NCI-H526 (cell line): ENCODE measurements around the gene GNMT.
"Not testable (repeated sequence)": the region's sequence is repeated elsewhere in the genome, so short reads cannot be mapped to it uniquely, and the experiment has no call there.

Experiments
- DNase-seq, 2 experiments: peaks; one replicate each; lab custom pipeline; 2025; lab: John Stamatoyannopoulos, UW

The GNMT gene

GRCh38 chr6:42941356-42941755 is 19.2 kb upstream of the GNMT start:
- DNase-seq, result not testable (repeated sequence)

GRCh38 chr6:42942444-42942843 is 18.1 kb upstream of the GNMT start:
- DNase-seq, result no peak

- no peak for DNase-seq
Measured at GRCh38 chr6:42947950-42948349, 12.6 kb upstream of the GNMT start.

- no peak for DNase-seq
Measured at GRCh38 chr6:42952389-42952788, 8.2 kb upstream of the GNMT start.

- not testable (repeated sequence) for DNase-seq
Measured at GRCh38 chr6:42954405-42954804, 6.1 kb upstream of the GNMT start.

- DNase-seq, result no peak
Measured at GRCh38 chr6:42958125-42958524, 2.4 kb upstream of the GNMT start.

- no peak for DNase-seq
Measured at GRCh38 chr6:42959917-42960242, 674 bp upstream of the GNMT start.

GRCh38 chr6:42961020-42961470 is 491 bp downstream of the GNMT start:
- peak in 1 of 2 experiments; percentile 63 for DNase-seq

GRCh38 chr6:42962096-42962495 is 1.5 kb downstream of the GNMT start:
- DNase-seq, result no peak

GRCh38 chr6:42962502-42963178 is 2.1 kb downstream of the GNMT start:
- no peak for DNase-seq

- DNase-seq, result no peak
Measured at GRCh38 chr6:42963179-42963854, 2.8 kb downstream of the GNMT start.

- peak; percentile 53 to 77 for DNase-seq
Measured at GRCh38 chr6:42963855-42964605, 3.5 kb downstream of the GNMT start.

GRCh38 chr6:42966571-42966970 is 6.0 kb downstream of the GNMT start:
- DNase-seq, result no peak

GRCh38 chr6:42967228-42967627 is 6.7 kb downstream of the GNMT start:
- DNase-seq, result no peak

- DNase-seq, result no peak
Measured at GRCh38 chr6:42968126-42968701, 7.7 kb downstream of the GNMT start.

GRCh38 chr6:42968783-42969182 is 8.2 kb downstream of the GNMT start:
- DNase-seq, result no peak

GRCh38 chr6:42969431-42969830 is 8.9 kb downstream of the GNMT start:
- no peak for DNase-seq

GRCh38 chr6:42969934-42970333 is 9.4 kb downstream of the GNMT start:
- no peak for DNase-seq

GRCh38 chr6:42970871-42971612 is 10.5 kb downstream of the GNMT start:
- no peak for DNase-seq

GRCh38 chr6:42971746-42972327 is 11.3 kb downstream of the GNMT start:
- no peak for DNase-seq

GRCh38 chr6:42973926-42974325 is 13.4 kb downstream of the GNMT start:
- DNase-seq, result no peak
